Measurements from ENCODE around the gene PDGFRA. TPM values are rescaled to one million over a fixed set of nuclear protein-coding genes. Genes with fewer than 3 reads are reported as not detected.

Gene PDGFRA
- total RNA-seq, 2 donors from 2014 or later = 20.5 to 32.5 TPM

- H3K27ac ChIP-seq = no peak overlapping the region
- no peaks in the 10 kb centered on the region for H3K4me1 ChIP-seq
- no peaks in the 10 kb centered on the region for H3K36me3 ChIP-seq
- no peaks in the 10 kb centered on the region for H3K9me3 ChIP-seq
- no peak for DNase-seq
- H3K4me3 ChIP-seq = no peak overlapping the region
- intact Hi-C loops (cut with DNase I) = no loop called here
- no peak overlapping the region for H3K9ac ChIP-seq (ENCODE audit: low read depth in 2 of 2, low read length in 2 of 2)
- no peaks in the 10 kb centered on the region for H3K27me3 ChIP-seq
- TF ChIP-seq CTCF (IDR thresholded peaks at IDR 0.05) = no peak
These were observed 88.6 kb downstream of the PDGFRA start for GRCh38 chr4:54317690-54318089.

GRCh38 chr4:54318904-54319303, 89.8 kb downstream of the PDGFRA start:
- Histone ChIP-seq H3K4me3 (no peak overlapping the region), H3K27ac (no peak overlapping the region), H3K9me3 (no peaks in the 10 kb centered on the region), H3K27me3 (no peaks in the 10 kb centered on the region), H3K9ac (ENCODE audit: low read depth in 2 of 2, low read length in 2 of 2) (no peak overlapping the region), H3K4me1 (no peaks in the 10 kb centered on the region), H3K36me3 (no peaks in the 10 kb centered on the region)
- no peak for DNase-seq
- peak; percentile 78 for TF ChIP-seq CTCF (IDR thresholded peaks at IDR 0.05)
- intact Hi-C loops (cut with DNase I) = no loop called here

GRCh38 chr4:54320826-54321685, 92.0 kb downstream of the PDGFRA start:
- Histone ChIP-seq H3K27me3 (no peaks in the 10 kb centered on the region), H3K36me3 (no peaks in the 10 kb centered on the region), H3K4me1 (no peaks in the 10 kb centered on the region), H3K9ac (ENCODE audit: low read depth in 2 of 2, low read length in 2 of 2) (no peak overlapping the region), H3K27ac (no peak overlapping the region), H3K9me3 (no peaks in the 10 kb centered on the region), H3K4me3 (no peak overlapping the region)
- DNase-seq = no peak
- intact Hi-C loops (cut with DNase I) = loop anchor here (5.0 to 10.0 kb wide), 4 partner anchors 121 to 1001 kb away; no protein-coding TSS in a partner anchor
- TF ChIP-seq CTCF (IDR thresholded peaks at IDR 0.05) = no peak

GRCh38 chr4:54322818-54323417, 93.8 kb downstream of the PDGFRA start:
- no peak overlapping the region for H3K9ac ChIP-seq (ENCODE audit: low read depth in 2 of 2, low read length in 2 of 2)
- no peak overlapping the region for H3K27ac ChIP-seq
- H3K4me1 ChIP-seq = no peaks in the 10 kb centered on the region
- peak; percentile 70 for DNase-seq
- intact Hi-C loops (cut with DNase I) = loop anchor here (5.0 to 10.0 kb wide), 4 partner anchors 119 to 999 kb away; no protein-coding TSS in a partner anchor
- TF ChIP-seq CTCF (IDR thresholded peaks at IDR 0.05) = peak; percentile 67
- no peaks in the 10 kb centered on the region for H3K27me3 ChIP-seq
- H3K36me3 ChIP-seq = no peaks in the 10 kb centered on the region
- no peaks in the 10 kb centered on the region for H3K9me3 ChIP-seq
- H3K4me3 ChIP-seq = no peak overlapping the region

GRCh38 chr4:54330896-54331295, 101.8 kb downstream of the PDGFRA start:
- H3K27me3 ChIP-seq = no peaks in the 10 kb centered on the region
- no peaks in the 10 kb centered on the region for H3K9me3 ChIP-seq
- H3K4me3 ChIP-seq = no peak overlapping the region
- no peak for TF ChIP-seq CTCF (IDR thresholded peaks at IDR 0.05)
- no peaks in the 10 kb centered on the region for H3K36me3 ChIP-seq
- no peak for DNase-seq
- H3K4me1 ChIP-seq = no peaks in the 10 kb centered on the region
- no peak overlapping the region for H3K9ac ChIP-seq (ENCODE audit: low read depth in 2 of 2, low read length in 2 of 2)
- H3K27ac ChIP-seq = no peak overlapping the region
- intact Hi-C loops (cut with DNase I) = no loop called here
